Lower leg skin (tissue), 3 donors: ENCODE measurements around the gene RAP1GDS1.

ENCODE experiments used
- CTCF ChIP-seq, 3 donors: fragments of 450-650 bp; IDR thresholded peaks; one replicate each; pipeline ENCODE4 v1.5.1; 2016; ENCODE audit warnings: antibody characterized with exemption in 3 of 3, mild to moderate bottlenecking in 3 of 3, moderate library complexity in 2 of 3
- POLR2A ChIP-seq, 2 donors: fragments of 450-650 bp; IDR thresholded peaks; one replicate each; pipeline ENCODE4 v1.6.1; 2016 to 2017; ENCODE audit warnings: antibody characterized with exemption in 2 of 2, mild to moderate bottlenecking in 1 of 2, moderate library complexity in 1 of 2

- peak in 1 of 3 donors; percentile 13 for TF ChIP-seq CTCF (IDR thresholded peaks at IDR 0.05)
- no peak for TF ChIP-seq POLR2A (IDR thresholded peaks at IDR 0.05)
Measured at GRCh38 chr4:98467627-98468072, 206.5 kb downstream of the RAP1GDS1 start.
